ENCODE measurements around the gene SCN4A. TPM values are rescaled to one million over a fixed set of nuclear protein-coding genes. Genes with fewer than 3 reads are reported as not detected.
"Not testable (repeated sequence)": the region's sequence is repeated elsewhere in the genome, so short reads cannot be mapped to it uniquely, and the experiment has no call there.

The SCN4A gene
- total RNA-seq (ENCODE audit: unreplicated experiment) = 0.95 TPM
- long read RNA-seq = 0 reads

- DNase-seq (ENCODE audit: low spot score) = no peak
- H3K36me3 Mint-ChIP-seq (ENCODE audit: low read depth, unreplicated experiment) = no peaks in the 10 kb centered on the region
- peaks cover 11% of the 10 kb centered on the region for H3K4me1 Mint-ChIP-seq (ENCODE audit: unreplicated experiment)
- peaks cover 14% of the 10 kb centered on the region for H3K27me3 Mint-ChIP-seq (ENCODE audit: unreplicated experiment)
- peak within 1 kb of the TSS; percentile 33 for H3K4me3 Mint-ChIP-seq (ENCODE audit: unreplicated experiment)
- H3K9me3 Mint-ChIP-seq (ENCODE audit: unreplicated experiment) = no peaks in the 10 kb centered on the region
- H3K27ac Mint-ChIP-seq (ENCODE audit: unreplicated experiment) = no peak within 1 kb of the TSS
- TF ChIP-seq CTCF (IDR thresholded peaks at IDR 0.05; ENCODE audit: unreplicated experiment) = no peak
Measured at GRCh38 chr17:63972796-63973195, at the start of gene SCN4A. Gene SCN4A, minus strand, starts transcription at chr17:63972918. Its CDS starts 77 bp downstream, at chr17:63972841.

- Mint-ChIP-seq H3K27ac (ENCODE audit: unreplicated experiment) (no peak within 1 kb of the TSS), H3K36me3 (ENCODE audit: low read depth, unreplicated experiment) (no peaks in the 10 kb centered on the region), H3K9me3 (ENCODE audit: unreplicated experiment) (no peaks in the 10 kb centered on the region), H3K4me3 (ENCODE audit: unreplicated experiment) (no peak within 1 kb of the TSS), H3K4me1 (ENCODE audit: unreplicated experiment) (peaks cover 50% of the 10 kb centered on the region), H3K27me3 (ENCODE audit: unreplicated experiment) (no peaks in the 10 kb centered on the region)
- DNase-seq (ENCODE audit: low spot score) = no peak
- TF ChIP-seq CTCF (IDR thresholded peaks at IDR 0.05; ENCODE audit: unreplicated experiment) = no peak
Measured at GRCh38 chr17:64020056-64020766, 47.5 kb upstream of the SCN4A start, which contains the start of gene ICAM2. Gene ICAM2, minus strand, starts transcription at chr17:64020633. Its CDS starts 13,942 bp downstream, at chr17:64006691.

GRCh38 chr17:64019551-64019961 lies 46.8 kb upstream of the SCN4A start:
- H3K4me1 Mint-ChIP-seq (ENCODE audit: unreplicated experiment) = peaks cover 51% of the 10 kb centered on the region
- DNase-seq (ENCODE audit: low spot score); H3K9me3 Mint-ChIP-seq (ENCODE audit: unreplicated experiment); H3K27ac Mint-ChIP-seq (ENCODE audit: unreplicated experiment); H3K27me3 Mint-ChIP-seq (ENCODE audit: unreplicated experiment); H3K4me3 Mint-ChIP-seq (ENCODE audit: unreplicated experiment); H3K36me3 Mint-ChIP-seq (ENCODE audit: low read depth, unreplicated experiment): not testable (repeated sequence)

GRCh38 chr17:64017381-64017980 lies 44.8 kb upstream of the SCN4A start:
- TF ChIP-seq CTCF (IDR thresholded peaks at IDR 0.05; ENCODE audit: unreplicated experiment) = peak; percentile 83
- Mint-ChIP-seq H3K36me3 (ENCODE audit: low read depth, unreplicated experiment) (no peaks in the 10 kb centered on the region), H3K4me1 (ENCODE audit: unreplicated experiment) (peaks cover 40% of the 10 kb centered on the region), H3K27me3 (ENCODE audit: unreplicated experiment) (no peaks in the 10 kb centered on the region), H3K4me3 (ENCODE audit: unreplicated experiment) (no peak overlapping the region), H3K27ac (ENCODE audit: unreplicated experiment) (peak overlapping the region; percentile 93), H3K9me3 (ENCODE audit: unreplicated experiment) (no peaks in the 10 kb centered on the region)
- DNase-seq (ENCODE audit: low spot score) = no peak

- DNase-seq (ENCODE audit: low spot score) = no peak
- H3K27ac Mint-ChIP-seq (ENCODE audit: unreplicated experiment) = peak overlapping the region; percentile 96
- no peaks in the 10 kb centered on the region for H3K36me3 Mint-ChIP-seq (ENCODE audit: low read depth, unreplicated experiment)
Measured at GRCh38 chr17:64016974-64017373, 44.3 kb upstream of the SCN4A start.

More at GRCh38 chr17:64016974-64017373, 44.3 kb upstream of the SCN4A start:
- Mint-ChIP-seq H3K4me3 (ENCODE audit: unreplicated experiment) (no peak overlapping the region), H3K9me3 (ENCODE audit: unreplicated experiment) (no peaks in the 10 kb centered on the region), H3K27me3 (ENCODE audit: unreplicated experiment) (no peaks in the 10 kb centered on the region), H3K4me1 (ENCODE audit: unreplicated experiment) (peaks cover 38% of the 10 kb centered on the region)
- TF ChIP-seq CTCF (IDR thresholded peaks at IDR 0.05; ENCODE audit: unreplicated experiment) = no peak
